K562 (cell line): Measurements from ENCODE around the gene HBB. TPM values are rescaled to one million over a fixed set of nuclear protein-coding genes. Genes with fewer than 3 reads are reported as not detected.

ENCODE experiments used
- BRD4 ChIP-seq: fragments of 200-600 bp; sonication (generic); IDR thresholded peaks from 2 replicates; pipeline ENCODE4 v1.6.1; 2017; ENCODE audit warnings: inconsistent platforms
- CAMTA2 ChIP-seq: fragments of 250-450 bp; sonication (Bioruptor Pico); conservative IDR thresholded peaks from 2 replicates; pipeline ENCODE4 v1.5.1; 2022
- CBFA2T2 ChIP-seq: fragments of 450-650 bp; conservative IDR thresholded peaks from 2 replicates; pipeline ENCODE4 v1.6.1; 2017; ENCODE audit warnings: mild to moderate bottlenecking
- CGGBP1 ChIP-seq: fragments of 250-450 bp; sonication (Bioruptor Pico); IDR thresholded peaks from 2 replicates; pipeline ENCODE4 v1.9.0; 2021; ENCODE audit warnings: mild to moderate bottlenecking
- EP400 ChIP-seq: fragments of 450-650 bp; IDR thresholded peaks from 2 replicates; pipeline ENCODE4 v1.6.1; 2017; ENCODE audit warnings: antibody characterized with exemption, mild to moderate bottlenecking, moderate library complexity
- FOXA3 ChIP-seq, 2 experiments: fragments of 450-650 bp in 1 of 2; sonication (generic) in 1 of 2; formaldehyde crosslinking; IDR thresholded peaks in 1 of 2; conservative IDR thresholded peaks in 1 of 2; 2 replicates each; pipeline versions ENCODE4 v1.4.0 to v1.8.0; 2020 to 2022; ENCODE audit warnings: mild to moderate bottlenecking in 2 of 2, missing genetic modification reagents in 1 of 2
- GABPB1 ChIP-seq: sonication (generic); formaldehyde crosslinking; IDR thresholded peaks from 2 replicates; pipeline ENCODE4 v1.8.0; 2022; ENCODE audit warnings: mild to moderate bottlenecking, missing genetic modification reagents
- IFI16 ChIP-seq: fragments of 250-450 bp; sonication (Bioruptor Pico); IDR thresholded peaks from 2 replicates; pipeline ENCODE4 v2.1.2; 2022; ENCODE audit warnings: mild to moderate bottlenecking, inconsistent platforms
- KDM2B ChIP-seq: fragments of 250-450 bp; sonication (Bioruptor Pico); IDR thresholded peaks from 2 replicates; pipeline ENCODE4 v1.8.0; 2021; ENCODE audit warnings: mild to moderate bottlenecking, moderate library complexity
- KLF10 ChIP-seq: fragments of 250-450 bp; sonication (Bioruptor Pico); IDR thresholded peaks from 2 replicates; pipeline ENCODE4 v1.6.1; 2021; ENCODE audit warnings: matching md5 sums
- NCOA6 ChIP-seq: fragments of 450-650 bp; IDR thresholded peaks from 2 replicates; pipeline ENCODE4 v1.6.1; 2017; ENCODE audit warnings: mild to moderate bottlenecking
- NFE2L1 ChIP-seq: fragments of 450-650 bp; IDR thresholded peaks from 2 replicates; pipeline ENCODE4 v1.6.1; 2016; ENCODE audit warnings: missing genetic modification characterization, low read depth, mild to moderate bottlenecking, missing compliant biosample characterization, moderate library complexity, borderline replicate concordance
- PHF20 ChIP-seq: fragments of 450-650 bp; IDR thresholded peaks from 2 replicates; pipeline ENCODE4 v1.6.1; 2018; ENCODE audit not compliant: partially characterized antibody
- POLR2A ChIP-seq: fragments of 450-650 bp; conservative IDR thresholded peaks from 2 replicates; pipeline ENCODE4 v1.6.1; 2016
- SIN3B ChIP-seq: fragments of 450-650 bp; IDR thresholded peaks from 2 replicates; pipeline ENCODE4 v1.6.1; 2017; ENCODE audit warnings: low read depth, mild to moderate bottlenecking, moderate library complexity
- SMARCE1 ChIP-seq: fragments of 450-650 bp; IDR thresholded peaks from 2 replicates; pipeline ENCODE4 v1.7.1; 2016; ENCODE audit warnings: mild to moderate bottlenecking
- ZFP30 ChIP-seq: fragments of 250-450 bp; sonication (Bioruptor Pico); IDR thresholded peaks from 2 replicates; pipeline ENCODE4 v1.8.0; 2022; ENCODE audit warnings: moderate library complexity, mild to moderate bottlenecking, inconsistent platforms, borderline replicate concordance
- ZNF12 ChIP-seq: sonication (generic); formaldehyde crosslinking; IDR thresholded peaks from 2 replicates; pipeline ENCODE4 v1.4.0; 2020; ENCODE audit warnings: mild to moderate bottlenecking, missing genetic modification reagents
- ZNF143 ChIP-seq: sonication (generic); formaldehyde crosslinking; IDR thresholded peaks from 2 replicates; pipeline ENCODE4 v1.9.0; 2022; ENCODE audit warnings: mild to moderate bottlenecking, missing genetic modification reagents
- ZNF212 ChIP-seq: fragments of 450-650 bp; formaldehyde crosslinking; IDR thresholded peaks from 2 replicates; pipeline ENCODE4 v1.4.0; 2020; ENCODE audit warnings: mild to moderate bottlenecking
- ZNF263 ChIP-seq: sonication (generic); formaldehyde crosslinking; IDR thresholded peaks from 2 replicates; pipeline ENCODE4 v1.8.0; 2022; ENCODE audit warnings: mild to moderate bottlenecking, missing genetic modification reagents, borderline replicate concordance
- ZNF407 ChIP-seq: fragments of 450-650 bp; IDR thresholded peaks from 2 replicates; pipeline ENCODE4 v1.6.1; 2016; ENCODE audit warnings: low read depth
- ZNF436 ChIP-seq: fragments of 250-450, 450-650 bp; sonication (Bioruptor Pico); formaldehyde crosslinking; IDR thresholded peaks from 2 replicates; pipeline ENCODE4 v1.7.0; 2020; ENCODE audit warnings: mild to moderate bottlenecking
- polyA plus RNA-seq, 8 experiments: library from polyadenylated mRNA; depleted of rRNA in 4 of 8; stranded (reverse) in 5 of 8; unstranded in 3 of 8; fragments of >200 nt; fragmentation: Nextera tagmentation in 2 of 8; fragmentation: Illumina TruSeq in 1 of 8; extraction: Ambion mirVana in 2 of 8; extraction: Trizol in 1 of 8; gene quantifications; 2 replicates each; pipeline versions ENCODE4 v1.2.1 to v1.2.3, GENCODE V29; 2011 to 2014; ENCODE audit warnings: inconsistent platforms in 1 of 8, missing spikeins in 1 of 8
- total RNA-seq, 7 experiments: library from RNA; depleted of rRNA in 6 of 7; stranded (reverse); fragments of >200 nt in 6 of 7; fragmentation: Illumina TruSeq in 2 of 7; extraction: Trizol in 2 of 7; gene quantifications; 2 replicates each; pipeline versions ENCODE4 v1.2.1 to v1.2.3, GENCODE V29; 2011 to 2021; ENCODE audit warnings: low replicate concordance in 1 of 7
- TF ChIP-seq, protein P1 (sequence below): fragments of 250-450 bp; sonication (Bioruptor Pico); IDR thresholded peaks from 2 replicates; pipeline ENCODE4 v1.8.0; 2021; ENCODE audit warnings: borderline replicate concordance, mild to moderate bottlenecking, moderate library complexity; ENCODE audit not compliant: poor library complexity, severe bottlenecking

Gene HBB
- total and polyA plus RNA-seq, 9 of the 15 experiments (the other 6 are each of a cell fraction or from before 2014, with no cell fraction given): 0.33 to 3.4 (median 1.2) TPM; not detected in 2

GRCh38 chr11:5243816-5244180 lies 16.9 kb upstream of the HBB start (continued):
- TF ChIP-seq ZNF212 (CRISPR knock-in tag): no peak
- TF ChIP-seq KLF10 (CRISPR knock-in tag): peak; percentile 74; the same call in 1 of the 2 replicates
- no peak for TF ChIP-seq NCOA6
- TF ChIP-seq GABPB1 (CRISPR knock-in tag): no peak
- TF ChIP-seq NFE2L1 (tag): no peak
- no peak for TF ChIP-seq SIN3B
- TF ChIP-seq CBFA2T2: no peak
- TF ChIP-seq SMARCE1: no peak
- TF ChIP-seq BRD4: no peak
- TF ChIP-seq ZNF12 (CRISPR knock-in tag): no peak
- TF ChIP-seq FOXA3 (CRISPR knock-in tag; conservative IDR thresholded peaks at IDR 0.05 in 1 of 2, IDR thresholded peaks at IDR 0.05 in 1 of 2): peak in 1 of 2 experiments; percentile 34; a peak in 2 of 4 replicates
- no peak for TF ChIP-seq IFI16 (CRISPR knock-in tag)
- TF ChIP-seq ZFP30 (CRISPR knock-in tag): peak; percentile 34; the same call in 1 of the 2 replicates
- TF ChIP-seq EP400: peak; percentile 3; the same call in 1 of the 2 replicates
- peak; percentile 88; the same call in 1 of the 2 replicates for TF ChIP-seq CAMTA2
- TF ChIP-seq ZNF263 (CRISPR knock-in tag): no peak
- no peak for TF ChIP-seq ZNF407
- TF ChIP-seq, protein P1, sequence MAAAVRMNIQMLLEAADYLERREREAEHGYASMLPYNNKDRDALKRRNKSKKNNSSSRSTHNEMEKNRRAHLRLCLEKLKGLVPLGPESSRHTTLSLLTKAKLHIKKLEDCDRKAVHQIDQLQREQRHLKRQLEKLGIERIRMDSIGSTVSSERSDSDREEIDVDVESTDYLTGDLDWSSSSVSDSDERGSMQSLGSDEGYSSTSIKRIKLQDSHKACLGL (CRISPR knock-in tag): no peak
- no peak for TF ChIP-seq KDM2B (CRISPR knock-in tag)
- no peak for TF ChIP-seq PHF20
- no peak for TF ChIP-seq ZNF143
- peak; percentile 74 for TF ChIP-seq CGGBP1 (CRISPR knock-in tag)
- peak; percentile 86 for TF ChIP-seq ZNF436 (CRISPR knock-in tag)
- peak; percentile 48 for TF ChIP-seq POLR2A
